Myocyte (in vitro differentiated cells): ENCODE results near the gene MAP7D1. TPM values are rescaled to one million over a fixed set of nuclear protein-coding genes. Genes with fewer than 3 reads are reported as not detected.

Experiments used
- total RNA-seq: library from RNA; depleted of rRNA; stranded (reverse); fragments of >200 nt; gene quantifications from 2 replicates; pipeline ENCODE4 v1.2.3, GENCODE V29; 2014

Gene MAP7D1
- total RNA-seq, 1 donor from 2014 or later = 733 TPM

Other genes with a start within 250 kb of the MAP7D1 start
- gene AGO3, start 225.1 kb upstream of the MAP7D1 start, total RNA-seq = 12.8 and 17.1 TPM in 2 replicates
- not detected in 2 replicates for gene TEKT2, start 72.1 kb upstream of the MAP7D1 start, total RNA-seq
- 42.2 and 57.0 TPM in 2 replicates for gene ADPRS, start 67.3 kb upstream of the MAP7D1 start, total RNA-seq
- 3.2 and 3.9 TPM in 2 replicates for gene COL8A2, start 30.9 kb upstream of the MAP7D1 start, total RNA-seq
- 82.4 and 93.9 TPM in 2 replicates for gene TRAPPC3, start 6.7 kb upstream of the MAP7D1 start, total RNA-seq
- gene THRAP3, start 68.3 kb downstream of the MAP7D1 start, total RNA-seq = 74.7 and 85.8 TPM in 2 replicates
- 1.2 and 1.7 TPM in 2 replicates for gene SH3D21, start 150.2 kb downstream of the MAP7D1 start, total RNA-seq
- 26.4 and 42.0 TPM in 2 replicates for gene EVA1B, start 167.5 kb downstream of the MAP7D1 start, total RNA-seq
- gene STK40, start 229.8 kb downstream of the MAP7D1 start, total RNA-seq = 18.1 and 18.2 TPM in 2 replicates
- gene LSM10, start 241.7 kb downstream of the MAP7D1 start, total RNA-seq = 6.2 and 12.3 TPM in 2 replicates